Measurements from ENCODE around the gene RGPD6. TPM values are rescaled to one million over a fixed set of nuclear protein-coding genes. Genes with fewer than 3 reads are reported as not detected.
A peak's percentile ranks its signal among the peaks of the same experiment; 100 is the strongest.
"Not testable (repeated sequence)": the region's sequence is repeated elsewhere in the genome, so short reads cannot be mapped to it uniquely, and the experiment has no call there.

The RGPD6 gene
- total and polyA plus RNA-seq, 2 of the 4 experiments (the other 2 are of a cell fraction): 6.7 to 10.6 TPM

DNA sequence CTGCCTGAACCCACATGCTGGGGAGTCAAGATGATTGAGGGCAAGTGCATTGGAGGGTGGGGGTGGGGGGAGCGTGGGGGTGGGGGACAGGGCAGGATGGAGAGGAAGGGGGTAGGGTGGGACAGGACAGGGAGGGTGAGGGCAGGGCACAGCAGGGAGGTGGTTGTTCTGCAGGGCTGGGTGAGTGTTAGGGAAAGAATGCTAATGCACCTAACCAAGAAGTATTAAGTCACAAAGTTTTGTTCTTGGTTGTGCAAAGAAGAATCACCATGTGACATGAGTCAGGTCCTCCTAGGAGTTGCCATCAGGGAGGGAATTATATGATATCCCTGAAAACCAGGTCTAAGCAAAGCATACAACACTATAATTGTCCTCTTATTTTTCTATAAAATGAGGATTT is 36.9 kb upstream of the RGPD6 start:
- H3K36me3 ChIP-seq (ENCODE audit: control insufficient read depth, insufficient read depth, low read length); POLR2A ChIA-PET (ENCODE audit: unreplicated experiment); H4K91ac ChIP-seq (ENCODE audit: insufficient read depth, low read depth, low read length); H3K14ac ChIP-seq (replicated peaks; ENCODE audit: low read depth, low read length); H3K4me1 ChIP-seq (ENCODE audit: control insufficient read depth, insufficient read depth, low read length); H2BK5ac ChIP-seq (ENCODE audit: low read depth, low read length, poor library complexity, severe bottlenecking); BruUV-seq (replicated peaks); H2BK20ac ChIP-seq (ENCODE audit: low read depth, low read length); H2BK120ac ChIP-seq (ENCODE audit: low read depth, low read length); H3K4me2 ChIP-seq (ENCODE audit: low read depth, low read length); H4K20me1 ChIP-seq (ENCODE audit: insufficient read depth, low read length); H3K56ac ChIP-seq (ENCODE audit: extremely low read depth, insufficient read depth, low read length); H2AK5ac ChIP-seq (ENCODE audit: low read depth, low read length); H4K8ac ChIP-seq (ENCODE audit: low read depth in 2 of 2, low read length in 2 of 2); H3K27me3 ChIP-seq (ENCODE audit: control insufficient read depth, insufficient read depth, low read length); DNase-seq; H2AK9ac ChIP-seq (replicated peaks; ENCODE audit: low read depth, low read length, poor library complexity); H3K23ac ChIP-seq (ENCODE audit: low read depth, low read length); CTCF ChIA-PET; H2AFZ ChIP-seq (replicated peaks; ENCODE audit: low read length, poor library complexity); dilution Hi-C loops (cut with HindIII; ENCODE audit: low sequenced_read_pairs, unreplicated experiment); H3K4ac ChIP-seq (ENCODE audit: low read depth, low read length); H3K9me1 ChIP-seq (ENCODE audit: insufficient read depth, low read length); H3K18ac ChIP-seq (ENCODE audit: low read depth, low read length); H2BK15ac ChIP-seq (ENCODE audit: low read depth, low read length); H3K79me1 ChIP-seq (ENCODE audit: low read depth in 1 of 2, low read length in 2 of 2); H3K27ac ChIP-seq (ENCODE audit: insufficient read depth, low read length); H3K9me3 ChIP-seq (ENCODE audit: control insufficient read depth, insufficient read depth, low read length); intact Hi-C loops (cut with micrococcal nuclease); in situ Hi-C loops (cut with MboI; ENCODE audit: low sequenced_read_pairs); ATAC-seq (ENCODE audit: low read depth); H4K5ac ChIP-seq (ENCODE audit: low read depth, low read length); H3K4me3 ChIP-seq (ENCODE audit: insufficient read depth, low read depth, low read length); H3K9ac ChIP-seq (ENCODE audit: low read depth, low read length): not testable (repeated sequence)
- no CpG with 5 or more reads among the region's 1 CpG for WGBS, 2 experiments (ENCODE audit: extremely low coverage in 2 of 2, insufficient read length in 1 of 2)

DNA sequence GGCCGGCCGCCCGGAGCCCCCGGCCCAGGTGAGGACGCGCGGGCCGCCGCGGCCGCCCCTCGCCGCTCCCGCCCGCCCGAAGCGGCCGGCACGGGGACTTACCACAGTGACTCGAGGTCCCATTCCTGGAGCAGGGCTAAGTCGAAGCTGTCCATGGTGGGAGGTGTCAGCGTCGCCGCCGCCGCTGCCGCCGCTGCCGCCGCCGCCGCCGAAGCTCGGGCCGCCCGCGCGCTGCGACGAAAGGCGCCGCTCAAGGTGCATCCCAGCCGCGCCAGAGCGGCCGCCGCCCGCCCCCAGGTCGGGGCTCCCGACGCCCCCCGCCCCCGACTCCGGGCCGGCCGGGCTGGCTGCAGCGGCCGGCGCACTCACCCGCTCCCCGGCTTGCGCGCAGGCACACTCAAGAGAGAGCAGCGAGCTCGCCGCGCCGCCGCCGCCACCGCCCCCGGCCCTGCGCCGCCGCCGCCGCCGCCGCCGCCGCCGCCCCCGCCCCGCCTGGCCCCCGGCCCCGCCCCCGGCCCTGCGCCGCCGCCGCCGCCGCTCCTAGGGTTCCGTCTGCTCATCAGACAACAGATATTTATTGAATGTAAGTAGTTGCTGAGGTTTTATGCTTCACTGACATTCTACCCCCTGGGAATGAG is 33.7 kb upstream of the RGPD6 start:
- H3K18ac ChIP-seq (ENCODE audit: low read depth, low read length); H4K20me1 ChIP-seq (ENCODE audit: insufficient read depth, low read length); H3K79me1 ChIP-seq (ENCODE audit: low read depth in 1 of 2, low read length in 2 of 2); POLR2A ChIA-PET (ENCODE audit: unreplicated experiment); H3K9me1 ChIP-seq (ENCODE audit: insufficient read depth, low read length); H3K9me3 ChIP-seq (ENCODE audit: control insufficient read depth, insufficient read depth, low read length); H4K5ac ChIP-seq (ENCODE audit: low read depth, low read length); H3K4me1 ChIP-seq (ENCODE audit: control insufficient read depth, insufficient read depth, low read length); H2BK120ac ChIP-seq (ENCODE audit: low read depth, low read length); dilution Hi-C loops (cut with HindIII; ENCODE audit: low sequenced_read_pairs, unreplicated experiment); BruUV-seq (replicated peaks); H2AK5ac ChIP-seq (ENCODE audit: low read depth, low read length); DNase-seq; H4K8ac ChIP-seq (ENCODE audit: low read depth in 2 of 2, low read length in 2 of 2); H3K27ac ChIP-seq (ENCODE audit: insufficient read depth, low read length); H2BK5ac ChIP-seq (ENCODE audit: low read depth, low read length, poor library complexity, severe bottlenecking); H2BK20ac ChIP-seq (ENCODE audit: low read depth, low read length); H3K23ac ChIP-seq (ENCODE audit: low read depth, low read length); H3K27me3 ChIP-seq (ENCODE audit: control insufficient read depth, insufficient read depth, low read length); CTCF ChIA-PET; H3K9ac ChIP-seq (ENCODE audit: low read depth, low read length); H2BK15ac ChIP-seq (ENCODE audit: low read depth, low read length); H4K91ac ChIP-seq (ENCODE audit: insufficient read depth, low read depth, low read length); in situ Hi-C loops (cut with MboI; ENCODE audit: low sequenced_read_pairs); H2AFZ ChIP-seq (replicated peaks; ENCODE audit: low read length, poor library complexity); H3K4me3 ChIP-seq (ENCODE audit: insufficient read depth, low read depth, low read length); H3K36me3 ChIP-seq (ENCODE audit: control insufficient read depth, insufficient read depth, low read length); H3K4ac ChIP-seq (ENCODE audit: low read depth, low read length); intact Hi-C loops (cut with micrococcal nuclease); H3K56ac ChIP-seq (ENCODE audit: extremely low read depth, insufficient read depth, low read length); H3K14ac ChIP-seq (replicated peaks; ENCODE audit: low read depth, low read length); H3K4me2 ChIP-seq (ENCODE audit: low read depth, low read length); H2AK9ac ChIP-seq (replicated peaks; ENCODE audit: low read depth, low read length, poor library complexity): not testable (repeated sequence)
- WGBS, 2 experiments (ENCODE audit: extremely low coverage in 2 of 2, insufficient read length in 1 of 2): no CpG with 5 or more reads among the region's 94 CpGs
- peak; percentile 85 for ATAC-seq (ENCODE audit: low read depth)

Measured in IMR-90 (cell line).